GM13977 (cell line): ENCODE measurements around the gene DHX8.

ENCODE experiments used
- DNase-seq: peaks from one replicate; pipeline ENCODE4 v3.0.0; 2012; ENCODE audit warnings: low spot score
- CTCF ChIP-seq: IDR thresholded peaks from 2 replicates; pipeline ENCODE4 v1.5.1; 2012; ENCODE audit warnings: mild to moderate bottlenecking, control low read depth; ENCODE audit not compliant: insufficient read depth; ENCODE audit errors: extremely low read depth, missing control alignments
- in situ Hi-C: fragments of 300-500 bp; cut with MboI; formaldehyde crosslinking; loops from one replicate; pipeline ENCODE4 v1.12.0; 2022; ENCODE audit warnings: low sequenced_read_pairs, low pct_unique_long_range_greater_than_20kb, mixed read lengths, inconsistent platforms; ENCODE audit not compliant: unreplicated experiment

The DHX8 gene

GRCh38 chr17:43552229-43552837, 68.6 kb downstream of the DHX8 start:
- DNase-seq = no peak
- TF ChIP-seq CTCF = no peak
- in situ Hi-C loops = no loop called here

- in situ Hi-C loops = no loop called here
- no peak for TF ChIP-seq CTCF
- no peak for DNase-seq
These were observed 69.8 kb downstream of the DHX8 start for GRCh38 chr17:43553573-43553972.

- TF ChIP-seq CTCF = no peak
- no peak for DNase-seq
- in situ Hi-C loops = no loop called here
These were observed 71.1 kb downstream of the DHX8 start for GRCh38 chr17:43554857-43555256.

GRCh38 chr17:43556292-43556691, 72.5 kb downstream of the DHX8 start:
- no peak for TF ChIP-seq CTCF
- in situ Hi-C loops = no loop called here
- no peak for DNase-seq

GRCh38 chr17:43558805-43559160, 75.0 kb downstream of the DHX8 start:
- no peak for DNase-seq
- TF ChIP-seq CTCF = no peak
- in situ Hi-C loops = no loop called here

GRCh38 chr17:43559161-43559816, 75.5 kb downstream of the DHX8 start:
- in situ Hi-C loops = no loop called here
- no peak for TF ChIP-seq CTCF
- DNase-seq = no peak
